ENCODE results near the gene KLHDC4.
A peak's percentile ranks its signal among the peaks of the same experiment; 100 is the strongest.
"Not testable (repeated sequence)": the region's sequence is repeated elsewhere in the genome, so short reads cannot be mapped to it uniquely, and the experiment has no call there.

Gene KLHDC4

DNA sequence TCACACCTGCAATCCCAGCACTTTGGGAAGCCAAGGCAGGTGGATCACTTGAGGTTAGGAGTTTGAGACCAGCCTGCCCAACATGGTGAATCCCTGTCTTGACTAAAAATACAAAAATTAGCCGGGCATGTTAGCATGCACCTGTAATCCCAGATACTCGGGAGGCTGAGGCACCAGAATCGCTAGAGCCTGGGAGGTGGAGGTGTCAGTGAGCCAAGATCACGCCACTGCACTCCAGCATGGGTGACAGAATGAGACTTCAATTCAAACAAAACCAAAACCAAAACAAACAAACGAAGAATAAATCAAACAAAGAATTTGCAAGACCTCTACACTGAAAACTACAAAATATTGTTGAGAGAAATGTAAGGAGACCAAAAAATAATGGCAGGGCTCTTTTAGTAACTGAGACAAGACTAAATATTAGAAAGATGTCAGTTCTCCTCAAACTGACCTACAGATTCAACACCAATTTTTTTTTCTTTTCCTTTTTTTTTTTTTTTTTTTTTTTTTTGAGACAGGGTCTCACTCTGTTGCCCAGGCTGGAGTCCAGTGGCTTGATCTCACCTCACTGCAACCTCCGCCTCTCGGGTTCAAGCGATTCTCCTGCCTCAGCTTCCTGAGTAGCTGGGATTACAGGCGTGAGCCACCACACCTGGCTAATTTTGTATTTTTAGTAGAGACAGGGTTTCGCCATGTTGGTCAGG, 23.1 kb upstream of the KLHDC4 start:
- DNase-seq (ENCODE audit: low read depth), result not testable (repeated sequence)

DNA sequence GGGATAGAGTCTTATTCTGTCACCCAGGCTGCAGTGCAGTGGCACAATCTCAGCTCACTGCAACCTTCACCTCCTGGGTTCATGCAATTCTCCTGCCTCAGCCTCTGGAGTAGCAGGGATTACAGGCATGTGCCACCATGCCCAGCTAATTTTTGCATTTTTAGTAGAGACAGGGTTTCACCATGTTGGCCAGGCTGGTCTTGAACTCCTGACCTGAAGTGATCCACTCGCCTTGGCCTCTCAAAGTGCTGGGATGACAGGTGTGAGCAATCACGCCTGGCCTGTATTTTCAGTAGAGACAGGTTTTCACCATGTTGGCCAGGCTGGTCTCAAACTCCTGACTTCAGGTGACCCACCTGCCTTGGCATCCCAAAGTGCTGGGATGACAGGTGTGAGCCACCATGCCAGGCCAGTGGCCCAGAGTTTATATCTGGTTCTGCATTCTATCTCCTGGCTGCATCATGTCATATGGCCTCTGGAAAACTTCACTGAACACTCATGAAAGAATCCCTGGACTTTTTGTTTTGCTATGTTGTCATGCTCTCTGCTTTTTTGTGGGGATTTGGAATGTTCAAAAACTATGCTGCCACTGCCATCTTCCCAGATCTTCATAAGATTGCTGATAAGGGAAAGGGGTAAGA, 21.8 kb upstream of the KLHDC4 start:
- not testable (repeated sequence) for DNase-seq (ENCODE audit: low read depth)

DNA sequence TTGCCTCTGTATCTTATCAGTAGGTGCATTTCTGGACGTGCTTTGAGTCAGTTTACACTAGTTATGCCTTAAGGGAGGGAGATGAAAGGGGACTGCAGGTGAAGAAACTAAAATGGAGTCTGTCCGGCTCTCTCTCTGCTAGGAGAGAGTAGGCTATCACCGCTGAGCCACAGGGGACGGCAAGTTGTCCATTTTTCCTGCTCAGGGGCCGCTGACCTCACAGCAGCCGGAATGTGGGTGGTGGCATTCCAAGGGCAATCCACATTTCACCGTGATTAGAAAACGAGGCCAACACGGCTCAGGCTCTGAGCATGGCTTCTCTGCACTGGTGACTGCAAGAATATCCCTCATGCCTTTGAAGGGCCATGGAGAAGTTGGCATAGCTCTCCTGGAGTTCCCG, 19.0 kb upstream of the KLHDC4 start:
- DNase-seq (ENCODE audit: low read depth), result no peak

DNA sequence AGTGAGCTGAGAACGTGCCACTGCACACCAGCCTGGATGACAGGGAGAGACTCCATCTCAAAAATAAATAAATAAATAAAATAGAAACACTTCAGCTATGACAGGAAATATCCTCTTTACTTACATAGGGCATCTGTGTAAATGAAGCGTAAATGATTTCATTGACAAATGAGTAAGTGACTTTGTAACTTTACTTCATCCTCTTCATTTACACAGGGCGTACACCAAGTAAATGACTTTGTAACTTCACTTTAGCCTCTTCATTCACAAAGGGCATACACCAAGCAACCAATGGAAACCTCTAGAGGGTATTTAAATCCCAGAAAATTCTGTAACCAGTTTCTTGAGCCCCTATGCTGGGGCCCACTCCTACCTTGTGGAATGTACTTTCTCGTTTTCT, 16.2 kb upstream of the KLHDC4 start:
- DNase-seq (ENCODE audit: low read depth), result no peak

DNA sequence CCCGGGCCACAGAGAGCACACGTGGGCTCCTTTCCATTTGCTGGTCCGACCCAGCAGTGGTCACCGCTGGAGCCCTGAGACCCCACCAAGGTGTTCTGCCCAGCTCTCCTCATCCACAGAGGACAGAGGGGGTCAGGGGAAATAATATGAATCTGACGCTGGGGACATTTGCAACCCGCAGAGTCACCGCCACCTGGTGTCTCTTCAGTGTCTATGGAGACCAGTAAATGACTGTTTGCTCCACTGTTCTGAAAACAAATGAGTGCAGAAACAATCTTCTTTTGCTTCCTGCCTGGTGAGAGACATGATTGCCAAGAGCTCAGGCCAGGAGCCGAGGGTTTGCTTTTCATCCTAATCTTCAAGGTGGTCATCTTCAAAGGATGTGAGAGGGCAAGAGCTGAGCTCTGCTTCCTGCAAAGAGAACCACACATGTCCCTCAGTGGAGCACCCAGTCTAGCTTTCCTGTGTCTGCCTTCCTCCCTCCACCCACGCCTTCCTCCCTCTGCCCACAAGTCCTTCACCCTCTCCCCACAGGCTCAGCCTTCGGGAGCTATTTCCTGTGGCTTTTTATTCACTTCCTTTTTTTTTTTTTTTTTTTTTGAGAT, 14.7 kb upstream of the KLHDC4 start:
- DNase-seq (ENCODE audit: low read depth), result no peak

DNA sequence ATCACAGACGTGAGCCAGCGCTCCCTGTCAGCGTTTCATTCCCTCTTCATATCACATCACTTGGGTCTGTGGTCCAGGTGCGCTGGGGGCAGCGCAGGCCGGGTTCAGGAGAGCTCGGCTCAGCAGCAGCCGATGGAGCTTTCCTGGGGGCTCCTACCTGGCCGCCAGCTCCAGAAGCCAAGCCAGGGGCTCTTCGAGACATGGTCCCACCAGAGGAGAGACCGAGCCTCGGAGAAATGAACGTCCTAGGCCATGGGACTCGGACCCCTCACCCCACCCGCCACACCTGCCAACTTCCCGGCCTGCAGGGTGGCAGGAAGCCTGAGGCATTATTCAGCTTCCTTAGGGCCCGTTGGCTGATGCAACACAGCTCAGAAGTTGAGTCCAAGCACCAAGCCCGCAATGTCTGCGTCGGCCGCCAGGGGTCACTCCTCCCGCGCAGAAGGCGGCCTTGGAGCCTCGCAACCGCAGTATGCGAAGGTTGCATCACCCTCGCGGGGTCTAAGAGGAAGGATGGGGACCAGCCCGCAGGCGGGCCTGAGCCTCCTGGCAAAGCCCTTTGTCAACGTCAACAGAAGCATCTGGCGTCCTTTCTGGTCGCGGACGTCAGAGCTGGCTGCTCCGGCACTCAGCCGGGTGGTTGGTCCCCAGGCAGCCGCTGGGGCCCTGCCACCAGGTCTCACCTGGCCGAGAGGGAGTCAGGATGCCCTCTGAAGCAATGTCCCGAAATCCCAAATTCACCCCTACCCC, 13.2 kb upstream of the KLHDC4 start:
- DNase-seq (ENCODE audit: low read depth), result peak; percentile 88

DNA sequence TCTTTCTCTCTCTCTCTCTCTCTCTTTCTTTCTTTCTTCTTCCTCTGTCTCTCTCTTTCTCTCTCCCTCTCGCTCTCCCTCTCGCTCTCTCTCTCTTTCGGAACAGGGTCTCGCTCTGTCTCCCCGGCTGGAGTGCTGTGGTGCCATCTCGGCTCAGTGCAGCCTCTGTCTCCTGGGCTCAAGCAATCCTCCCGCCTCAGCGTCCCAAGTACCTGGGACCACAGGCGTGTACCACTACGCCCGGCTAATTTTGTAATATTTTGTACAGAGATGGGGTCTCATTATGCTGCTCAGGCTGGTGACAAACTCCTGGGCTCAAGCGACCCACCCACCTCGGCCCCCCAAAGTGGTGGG, 12.7 kb upstream of the KLHDC4 start:
- no peak for DNase-seq (ENCODE audit: low read depth)

DNA sequence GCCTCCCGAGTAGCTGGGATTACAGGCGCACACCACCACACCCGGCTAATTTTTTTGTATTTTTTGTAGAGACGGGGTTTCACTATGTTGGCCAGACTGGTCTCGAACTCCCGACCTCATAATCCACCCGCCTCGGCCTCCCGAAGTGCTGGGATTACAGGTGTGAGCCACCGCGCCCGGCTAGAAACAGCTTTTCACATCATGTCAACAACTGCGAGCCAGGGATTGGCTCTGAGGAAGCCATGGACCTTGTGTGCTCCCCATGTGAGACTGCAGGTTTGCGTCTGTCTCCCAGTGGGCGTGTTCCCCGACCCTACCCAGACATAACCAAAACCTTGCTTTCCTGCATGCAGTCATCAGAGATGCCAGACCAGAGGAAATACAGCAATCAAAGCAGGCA, 8.1 kb upstream of the KLHDC4 start:
- DNase-seq (ENCODE audit: low read depth), result not testable (repeated sequence)

DNA sequence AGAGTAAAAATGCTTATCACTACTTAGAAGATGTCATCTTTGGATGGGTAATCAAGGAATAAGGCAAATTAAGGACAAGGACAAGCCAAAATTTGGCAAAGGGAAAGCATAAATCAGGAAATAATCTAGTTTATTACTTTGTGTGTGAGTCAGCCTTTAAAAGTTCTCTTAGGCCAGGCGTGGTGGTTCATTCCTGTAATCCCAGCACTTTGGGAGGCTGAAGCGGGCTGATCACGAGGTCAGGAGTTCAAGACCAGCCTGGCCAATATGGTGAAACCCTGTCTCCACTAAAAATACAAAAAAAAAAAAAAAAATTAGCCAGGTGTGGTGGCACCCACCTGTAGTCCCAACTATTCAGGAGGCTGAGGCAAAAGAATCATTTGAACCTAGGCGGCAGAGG, 1.7 kb upstream of the KLHDC4 start:
- not testable (repeated sequence) for DNase-seq (ENCODE audit: low read depth)

DNA sequence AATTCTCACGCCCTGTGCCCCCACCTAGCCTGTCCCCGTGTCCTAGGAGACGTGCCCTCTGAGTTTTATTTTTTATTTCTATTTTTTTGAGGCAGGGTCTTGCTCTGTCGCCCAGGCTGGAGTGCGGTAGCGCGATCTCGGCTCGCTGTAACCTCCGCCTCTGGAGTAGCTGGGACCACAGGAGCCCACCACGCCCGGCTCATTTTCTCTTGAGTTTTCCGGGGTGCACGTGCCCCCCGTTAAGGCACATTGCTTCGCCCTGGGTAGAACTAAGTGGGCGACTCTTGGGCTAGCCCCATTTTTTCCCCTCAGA, 655 bp upstream of the KLHDC4 start:
- no peak for DNase-seq (ENCODE audit: low read depth)

DNA sequence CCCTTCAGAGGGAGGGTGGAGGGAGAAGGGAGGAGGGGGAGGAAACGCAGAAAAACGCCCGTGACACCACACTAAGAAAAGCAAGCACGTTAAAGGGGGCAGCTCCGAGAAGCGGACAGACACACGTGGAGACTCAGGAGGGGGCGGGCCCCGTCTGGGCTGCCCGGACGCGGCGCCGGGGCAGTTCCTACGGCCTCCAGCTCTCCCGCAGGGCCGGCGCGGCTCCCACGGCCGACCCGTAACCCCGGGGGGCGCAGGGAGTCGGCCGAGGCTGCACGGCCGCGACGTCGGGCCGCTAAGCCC, 362 bp downstream of the KLHDC4 start:
- DNase-seq (ENCODE audit: low read depth), result peak; percentile 26

DNA sequence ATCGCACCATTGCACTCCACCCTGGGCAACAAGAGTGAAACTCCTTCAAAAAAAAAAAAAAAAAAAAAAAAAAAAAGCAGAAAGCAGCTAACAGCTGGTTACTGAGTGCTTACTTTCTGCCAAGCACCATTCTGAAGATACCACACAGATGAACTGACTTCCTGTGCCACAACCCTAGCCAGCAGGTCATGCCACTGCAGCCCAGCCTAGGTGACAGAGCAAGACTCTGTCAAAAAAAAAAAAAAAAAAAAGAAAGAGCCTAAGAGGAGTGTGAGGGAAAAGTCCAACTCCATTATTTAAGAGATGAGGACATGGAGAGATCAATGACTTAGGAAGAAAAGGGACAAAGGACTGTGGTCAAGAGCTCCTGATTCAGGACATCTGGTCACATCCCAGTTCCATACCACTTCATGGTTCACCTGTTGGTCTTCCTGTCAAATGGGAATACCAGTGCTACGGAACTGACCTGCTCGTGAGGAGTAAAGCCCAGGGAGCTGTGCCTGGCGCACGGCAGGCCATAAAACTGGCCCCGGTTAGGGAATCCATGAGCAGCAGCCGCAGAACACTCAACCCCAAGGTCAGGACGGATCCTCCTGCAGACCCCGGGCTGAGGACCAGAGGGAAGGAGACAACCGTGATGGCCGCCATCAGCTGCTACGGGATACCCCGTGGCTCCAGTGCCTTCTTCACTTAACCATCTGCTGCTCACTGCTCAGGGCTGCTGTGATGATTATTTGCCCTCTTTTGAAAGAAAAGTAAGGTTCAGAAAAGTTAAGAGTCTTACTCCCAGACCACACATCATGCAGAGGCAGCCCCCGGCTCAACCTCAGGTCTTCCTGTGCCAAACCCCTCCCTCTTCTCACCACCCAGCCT, 950 bp downstream of the KLHDC4 start:
- no peak for DNase-seq (ENCODE audit: low read depth)

DNA sequence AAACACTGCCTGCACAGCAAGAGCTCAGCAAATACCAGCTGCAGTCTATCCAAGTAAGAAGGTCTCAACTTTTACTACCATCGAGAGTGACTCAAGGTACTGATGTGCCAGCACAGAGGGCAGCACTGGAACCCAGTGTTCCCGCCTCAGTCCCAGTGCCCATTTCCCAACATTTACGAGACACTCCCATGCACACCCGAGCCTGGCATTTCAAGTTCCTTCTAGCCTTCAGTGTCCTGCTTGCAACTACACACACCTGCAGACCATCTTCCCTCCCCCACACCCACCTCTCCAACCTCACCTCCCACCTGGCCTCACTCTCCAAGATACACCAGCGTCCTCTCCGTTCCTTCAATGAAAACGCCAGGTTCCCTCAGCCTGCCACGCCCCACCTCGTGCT, 3.2 kb downstream of the KLHDC4 start:
- DNase-seq (ENCODE audit: low read depth), result no peak

DNA sequence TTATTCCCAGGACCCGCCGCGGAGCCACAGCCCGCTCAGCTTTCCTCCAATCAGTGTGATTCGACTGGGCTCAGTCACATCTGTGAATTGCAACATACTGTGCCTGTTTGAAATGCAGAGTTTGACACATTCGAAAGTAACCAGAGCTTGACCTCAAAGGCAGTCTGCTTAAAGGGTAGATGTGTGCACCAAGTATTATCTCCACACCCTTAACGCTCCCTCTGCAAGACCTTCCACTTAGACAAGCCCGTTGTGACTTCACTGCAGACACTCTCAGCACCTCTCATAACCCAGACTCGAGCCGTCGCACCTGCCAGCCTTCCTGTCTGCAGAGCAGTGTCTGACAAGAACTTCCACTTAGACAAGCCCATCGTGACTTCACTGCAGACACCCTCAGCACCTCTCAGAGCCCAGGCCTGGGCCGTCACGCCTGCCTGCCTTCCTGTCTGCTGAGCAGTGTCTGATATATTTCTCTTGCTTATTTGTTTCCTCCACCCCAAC, 3.7 kb downstream of the KLHDC4 start:
- DNase-seq (ENCODE audit: low read depth), result no peak

DNA sequence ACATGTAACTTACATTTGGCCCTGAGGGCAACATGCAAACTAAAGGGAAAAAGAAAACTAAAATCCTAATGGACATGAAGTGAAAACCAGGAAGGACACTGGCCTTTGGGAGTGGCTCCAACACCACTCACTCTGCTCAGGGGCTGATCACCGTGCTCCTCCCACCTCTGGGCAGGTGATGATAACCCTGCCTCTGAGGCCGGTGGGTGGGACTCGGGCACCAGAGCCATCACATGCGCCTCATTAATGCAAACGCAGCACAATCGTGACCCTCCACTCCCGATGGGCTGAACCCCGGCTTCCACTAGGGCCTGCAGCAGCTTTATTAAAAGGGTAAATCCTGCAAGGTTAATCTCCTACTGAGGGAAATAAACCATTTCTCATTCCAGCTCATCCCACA, 4.7 kb downstream of the KLHDC4 start:
- no peak for DNase-seq (ENCODE audit: low read depth)

DNA sequence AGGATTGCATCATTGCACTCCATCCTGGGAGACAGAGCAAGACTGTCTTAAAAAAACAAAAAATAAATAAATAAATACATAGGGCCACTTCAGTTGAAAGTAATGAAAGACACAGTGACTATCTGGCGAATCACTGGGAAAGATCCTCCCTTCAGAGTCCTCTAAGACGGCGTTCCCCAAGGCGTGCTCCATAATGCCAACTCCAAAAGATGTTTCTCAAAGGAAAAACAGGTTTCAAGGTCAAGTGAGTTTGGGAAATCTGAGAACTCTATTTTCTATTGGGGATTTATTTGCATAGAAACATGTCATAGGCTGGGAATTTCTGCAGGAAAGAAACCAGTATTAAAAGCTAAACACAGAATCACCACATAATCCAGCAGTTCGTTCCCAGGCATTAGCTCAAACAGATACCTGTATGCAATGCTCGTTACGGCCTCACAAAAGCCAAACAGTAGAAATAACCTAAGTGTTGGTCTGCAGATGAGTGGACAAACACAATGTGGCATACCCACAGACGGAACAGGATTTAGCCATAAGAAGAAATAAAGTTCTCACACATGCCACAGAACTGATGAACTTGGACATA, 7.9 kb downstream of the KLHDC4 start:
- no peak for DNase-seq (ENCODE audit: low read depth)

DNA sequence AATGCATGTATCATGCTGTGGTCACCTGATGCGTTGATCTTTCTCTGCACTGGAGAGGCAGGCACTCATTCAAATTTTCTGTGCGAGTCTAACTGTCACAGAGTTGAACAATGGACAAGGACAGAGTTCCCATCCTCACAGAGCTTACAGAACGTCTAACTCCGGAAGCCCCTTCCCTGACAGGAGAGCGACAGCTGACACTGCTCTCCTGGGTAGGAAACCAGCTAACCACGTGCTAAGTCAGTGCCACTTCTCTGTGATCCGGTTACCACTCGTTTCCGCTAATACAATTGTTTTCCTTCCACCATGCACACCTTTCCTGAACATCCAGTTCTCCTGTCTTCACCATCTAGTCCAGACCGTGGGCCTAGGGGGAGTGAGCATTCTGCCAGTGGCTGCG, 11.3 kb downstream of the KLHDC4 start:
- DNase-seq (ENCODE audit: low read depth), result no peak

DNA sequence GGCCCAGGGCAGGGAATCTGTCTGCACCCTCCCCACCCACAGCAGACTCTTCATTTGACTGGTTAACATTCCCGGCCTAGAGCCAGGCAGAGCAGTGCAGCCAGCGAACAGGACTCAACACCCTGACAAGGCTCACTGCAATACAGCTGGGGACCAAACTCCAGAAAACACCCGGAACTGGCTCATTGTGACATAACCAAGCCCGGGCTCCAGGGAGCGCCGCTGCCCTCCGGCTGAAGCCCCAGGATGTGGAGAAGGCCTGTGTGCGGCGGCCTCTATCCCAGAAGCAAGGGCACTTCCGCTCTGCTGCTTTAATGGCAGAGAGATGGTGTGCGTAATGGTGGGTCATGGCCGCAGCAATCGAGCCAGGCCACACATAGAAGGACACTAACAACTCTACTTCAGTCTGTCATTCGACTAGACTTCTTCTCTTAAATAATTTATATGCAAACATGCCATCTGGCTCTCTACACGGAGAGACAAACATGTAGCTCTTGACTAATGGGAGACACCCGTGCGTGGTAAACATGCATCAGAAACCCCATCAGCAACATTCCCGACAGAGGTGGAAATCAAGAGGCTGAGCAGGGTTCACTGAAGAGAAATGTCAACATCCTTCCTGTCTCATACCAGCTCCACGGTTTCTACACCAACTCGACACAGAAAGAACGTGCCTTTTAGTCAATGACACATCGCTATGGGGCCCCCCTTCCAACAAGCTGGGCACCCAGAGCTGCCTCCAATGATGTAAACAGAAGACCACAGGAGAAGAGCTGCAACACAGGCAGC, 18.0 kb downstream of the KLHDC4 start:
- no peak for DNase-seq (ENCODE audit: low read depth)

DNA sequence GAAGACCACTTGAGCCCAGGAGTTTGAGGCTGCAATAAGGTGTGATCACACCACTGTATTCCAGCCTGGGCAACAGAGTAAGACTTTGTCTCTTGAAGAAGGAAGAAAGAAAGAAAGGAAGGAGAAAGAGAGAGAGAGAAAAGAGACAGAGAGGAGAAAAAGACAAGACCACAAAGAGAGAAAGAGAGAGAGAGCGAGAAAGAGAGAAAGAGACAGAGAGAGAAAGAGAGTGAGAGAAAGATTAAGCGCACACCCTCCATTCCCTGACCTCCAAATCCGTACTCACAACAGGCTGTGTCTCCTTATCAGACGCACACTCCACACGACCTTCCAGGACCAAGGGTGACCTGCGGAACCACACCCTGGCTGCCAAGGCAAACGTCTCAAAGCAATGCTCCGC, 19.6 kb downstream of the KLHDC4 start:
- DNase-seq (ENCODE audit: low read depth), result no peak

DNA sequence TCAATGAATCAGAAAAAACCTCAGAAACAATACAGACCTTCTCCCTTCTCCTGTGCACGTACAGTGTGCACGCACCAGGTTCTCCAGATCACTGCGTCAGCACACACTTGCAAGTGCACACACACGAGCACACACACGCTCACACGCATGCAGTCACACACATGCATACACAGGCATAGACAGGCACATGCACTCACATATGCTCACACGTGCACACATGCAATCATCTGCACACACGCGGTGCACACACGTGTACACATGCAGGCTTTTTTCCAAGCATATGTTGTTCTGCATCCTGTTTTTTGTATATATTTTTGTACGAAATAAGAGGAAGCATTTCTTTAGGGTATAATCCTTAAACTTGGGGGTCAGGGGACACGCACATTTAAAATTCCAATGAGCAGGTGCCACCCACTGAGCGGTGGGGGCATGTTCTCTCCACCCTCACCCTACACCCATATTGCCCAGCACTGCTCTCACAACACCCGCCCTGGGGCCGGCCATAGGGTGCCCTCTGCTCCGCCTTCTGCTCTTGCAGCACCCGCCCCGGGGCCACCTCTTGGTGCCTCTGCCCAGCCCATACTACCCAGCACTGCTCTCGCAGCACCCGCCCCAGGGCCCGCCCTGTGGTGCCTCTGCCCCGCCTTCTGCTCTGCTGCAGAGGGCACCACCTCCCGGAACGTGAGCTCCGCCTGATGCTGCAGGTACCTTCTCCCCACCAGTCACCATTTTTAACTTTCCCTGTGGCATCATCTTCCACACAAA, 20.9 kb downstream of the KLHDC4 start:
- no peak for DNase-seq (ENCODE audit: low read depth)

All from stimulated activated CD8-positive, alpha-beta memory T cell treated with anti-CD3 and anti-CD28 coated beads, Interleukin-15, amount 100 ng/mL, for 24 hours (primary cell).